ENCODE results near the gene DHDDS.
"Not testable (repeated sequence)": the region's sequence is repeated elsewhere in the genome, so short reads cannot be mapped to it uniquely, and the experiment has no call there.

Gene DHDDS

GRCh38 chr1:26431979-26432695 is at the start of gene DHDDS:
TSS of gene DHDDS (plus strand) at chr1:26432321. CDS start at chr1:26432946, 625 bp downstream.
- peak; percentile 98 for DNase-seq

GRCh38 chr1:26384076-26384475 is 48.0 kb upstream of the DHDDS start:
- no peak for DNase-seq

- not testable (repeated sequence) for DNase-seq
Observed at GRCh38 chr1:26385063-26385462, 47.1 kb upstream of the DHDDS start.

- DNase-seq, result peak; percentile 61
Observed at GRCh38 chr1:26387447-26387846, 44.7 kb upstream of the DHDDS start.

GRCh38 chr1:26388791-26389445 is 43.2 kb upstream of the DHDDS start:
- DNase-seq, result peak; percentile 14

- DNase-seq, result no peak
Observed at GRCh38 chr1:26389604-26390247, 42.4 kb upstream of the DHDDS start.

GRCh38 chr1:26391450-26391849 is 40.7 kb upstream of the DHDDS start:
- peak; percentile 62 for DNase-seq

- DNase-seq, result no peak
Observed at GRCh38 chr1:26395754-26396153, 36.4 kb upstream of the DHDDS start.

GRCh38 chr1:26399034-26399433 is 33.1 kb upstream of the DHDDS start:
- no peak for DNase-seq

- DNase-seq, result no peak
Observed at GRCh38 chr1:26401891-26402290, 30.2 kb upstream of the DHDDS start.

GRCh38 chr1:26403656-26404055 is 28.5 kb upstream of the DHDDS start:
- DNase-seq, result no peak

- DNase-seq, result no peak
Observed at GRCh38 chr1:26404641-26405040, 27.5 kb upstream of the DHDDS start.

GRCh38 chr1:26405281-26405915 is 26.7 kb upstream of the DHDDS start:
- no peak for DNase-seq

GRCh38 chr1:26408604-26409003 is 23.5 kb upstream of the DHDDS start:
- peak; percentile 51 for DNase-seq

- peak; percentile 18 for DNase-seq
Observed at GRCh38 chr1:26409191-26409807, 22.8 kb upstream of the DHDDS start.

- no peak for DNase-seq
Observed at GRCh38 chr1:26410706-26411623, 21.2 kb upstream of the DHDDS start, which contains the start of gene LIN28A. TSS of gene LIN28A (plus strand) at chr1:26410817. CDS start at chr1:26410892, 75 bp downstream.

GRCh38 chr1:26411624-26412074 is 20.5 kb upstream of the DHDDS start:
- no peak for DNase-seq

GRCh38 chr1:26412180-26412840 is 19.8 kb upstream of the DHDDS start:
- no peak for DNase-seq

- DNase-seq, result no peak
Observed at GRCh38 chr1:26413031-26413430, 19.1 kb upstream of the DHDDS start.

- peak; percentile 32 for DNase-seq
Observed at GRCh38 chr1:26417111-26417759, 14.9 kb upstream of the DHDDS start.
